Ascending aorta (tissue), 2 donors: ENCODE results near the gene ORC3. TPM values are rescaled to one million over a fixed set of nuclear protein-coding genes. Genes with fewer than 3 reads are reported as not detected.
"Not testable (repeated sequence)": the region's sequence is repeated elsewhere in the genome, so short reads cannot be mapped to it uniquely, and the experiment has no call there.

Source experiments
- DNase-seq, 2 donors: peaks; one replicate each; pipeline ENCODE4 v3.0.0-alpha.2; 2019; ENCODE audit warnings: low spot score in 2 of 2
- H3K27ac ChIP-seq, 2 donors: fragments of 200-600 bp; sonication (generic); one replicate each; pipeline ENCODE4 v1.5.1; 2016 to 2017; ENCODE audit warnings: mild to moderate bottlenecking in 1 of 2
- H3K27me3 ChIP-seq: fragments of 200-600 bp; sonication (generic); one replicate; pipeline ENCODE4 v1.5.1; 2017
- H3K36me3 ChIP-seq, 2 donors: fragments of 200-600 bp; sonication (generic); one replicate each; pipeline ENCODE4 v1.5.1; 2016
- H3K4me1 ChIP-seq, 2 donors: fragments of 200-600 bp; sonication (generic); one replicate each; pipeline ENCODE4 v1.5.1; 2016 to 2017; ENCODE audit warnings: mild to moderate bottlenecking in 1 of 2
- H3K4me3 ChIP-seq, 2 donors: fragments of 200-600 bp; sonication (generic); one replicate each; pipeline ENCODE4 v1.5.1; 2016 to 2017; ENCODE audit warnings: mild to moderate bottlenecking in 1 of 2
- H3K9me3 ChIP-seq, 2 donors: fragments of 200-600 bp; sonication (generic); one replicate each; pipeline ENCODE4 v1.5.1; 2016
- intact Hi-C: fragments of 100-400 bp; cut with DNase I; formaldehyde crosslinking; loops from one replicate; pipeline ENCODE4 v1.15.1; 2023
- total RNA-seq: library from RNA; depleted of rRNA; stranded (reverse); fragments of >200 nt; gene quantifications from one replicate; pipeline ENCODE4 v1.1.0, GENCODE V29; 2016
- TF ChIP-seq, protein P1 (sequence below), 3 experiments: fragments of 200-600 bp in 2 of 3; fragments of 450-650 bp in 1 of 3; sonication (generic) in 2 of 3; IDR thresholded peaks; one replicate each; pipeline ENCODE4 v1.5.1; 2016 to 2019; ENCODE audit warnings: antibody characterized with exemption in 3 of 3, mild to moderate bottlenecking in 1 of 3, moderate library complexity in 1 of 3

The ORC3 gene
- total RNA-seq, 1 donor from 2014 or later, result 12.9 TPM

DNA sequence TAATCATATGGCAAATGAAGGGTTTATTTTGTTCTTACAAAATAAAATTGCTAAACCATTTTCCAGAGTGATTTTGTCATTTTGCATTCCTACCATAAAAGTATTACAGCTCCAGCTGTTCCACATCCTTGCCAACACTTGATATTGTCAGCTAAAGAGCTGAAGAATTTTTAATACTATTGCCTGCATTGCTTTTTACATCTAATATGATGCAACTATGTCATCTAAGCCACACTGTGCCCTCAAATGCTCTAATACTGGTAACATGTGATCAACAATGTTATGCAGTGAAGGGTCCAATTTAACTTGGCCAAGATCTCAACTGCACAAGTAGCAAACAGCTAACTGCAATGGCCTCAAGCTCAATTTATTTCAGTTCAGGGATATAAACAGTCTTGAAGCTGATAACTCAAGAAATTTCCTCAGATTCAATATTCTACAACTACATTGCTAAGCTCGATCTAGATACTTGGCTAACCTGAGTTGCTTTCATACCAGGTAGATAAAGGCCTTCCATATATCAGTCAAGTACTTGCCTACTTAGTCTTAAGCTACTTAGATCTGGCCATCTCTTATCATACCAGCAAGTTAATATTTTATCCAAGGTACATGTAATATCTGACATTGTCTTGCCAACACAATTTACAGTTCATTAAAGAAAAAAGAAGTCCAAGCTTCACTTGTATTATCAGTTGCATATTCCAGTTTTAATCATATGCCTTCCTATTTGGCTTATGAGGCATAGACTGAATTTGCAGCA lies 95.1 kb downstream of the ORC3 start:
- TF ChIP-seq, protein P1, sequence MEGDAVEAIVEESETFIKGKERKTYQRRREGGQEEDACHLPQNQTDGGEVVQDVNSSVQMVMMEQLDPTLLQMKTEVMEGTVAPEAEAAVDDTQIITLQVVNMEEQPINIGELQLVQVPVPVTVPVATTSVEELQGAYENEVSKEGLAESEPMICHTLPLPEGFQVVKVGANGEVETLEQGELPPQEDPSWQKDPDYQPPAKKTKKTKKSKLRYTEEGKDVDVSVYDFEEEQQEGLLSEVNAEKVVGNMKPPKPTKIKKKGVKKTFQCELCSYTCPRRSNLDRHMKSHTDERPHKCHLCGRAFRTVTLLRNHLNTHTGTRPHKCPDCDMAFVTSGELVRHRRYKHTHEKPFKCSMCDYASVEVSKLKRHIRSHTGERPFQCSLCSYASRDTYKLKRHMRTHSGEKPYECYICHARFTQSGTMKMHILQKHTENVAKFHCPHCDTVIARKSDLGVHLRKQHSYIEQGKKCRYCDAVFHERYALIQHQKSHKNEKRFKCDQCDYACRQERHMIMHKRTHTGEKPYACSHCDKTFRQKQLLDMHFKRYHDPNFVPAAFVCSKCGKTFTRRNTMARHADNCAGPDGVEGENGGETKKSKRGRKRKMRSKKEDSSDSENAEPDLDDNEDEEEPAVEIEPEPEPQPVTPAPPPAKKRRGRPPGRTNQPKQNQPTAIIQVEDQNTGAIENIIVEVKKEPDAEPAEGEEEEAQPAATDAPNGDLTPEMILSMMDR (IDR thresholded peaks at IDR 0.05), result no peak
- H3K4me1 ChIP-seq, result peaks cover 0 to 4% of the 10 kb centered on the region in 2 donors
- H3K4me3 ChIP-seq, result no peak overlapping the region
- peaks cover 0 to 5% of the 10 kb centered on the region in 2 donors for H3K36me3 ChIP-seq
- H3K27me3 ChIP-seq, result no peaks in the 10 kb centered on the region
- intact Hi-C loops, result no loop called here
- H3K9me3 ChIP-seq, result no peaks in the 10 kb centered on the region
- no peak overlapping the region for H3K27ac ChIP-seq
- no peak for DNase-seq

- H3K36me3 ChIP-seq, H3K9me3 ChIP-seq, H3K4me1 ChIP-seq, intact Hi-C loops, DNase-seq, H3K4me3 ChIP-seq, H3K27ac ChIP-seq, H3K27me3 ChIP-seq: not testable (repeated sequence)
Observed at GRCh38 chr6:87686636-87687205, 96.8 kb downstream of the ORC3 start.

- intact Hi-C loops, result no loop called here
- no peak overlapping the region for H3K27ac ChIP-seq
- H3K9me3 ChIP-seq, result no peaks in the 10 kb centered on the region
- TF ChIP-seq, protein P1 (IDR thresholded peaks at IDR 0.05), result no peak
- no peaks in the 10 kb centered on the region for H3K27me3 ChIP-seq
- no peaks in the 10 kb centered on the region for H3K36me3 ChIP-seq
- no peak for DNase-seq
- H3K4me1 ChIP-seq, result peaks cover 4 to 13% of the 10 kb centered on the region in 2 donors
- H3K4me3 ChIP-seq, result no peak overlapping the region
Observed at GRCh38 chr6:87687296-87687695, 97.4 kb downstream of the ORC3 start.

GRCh38 chr6:87687893-87688292 lies 98.0 kb downstream of the ORC3 start:
- H3K27me3 ChIP-seq, DNase-seq, H3K36me3 ChIP-seq, H3K27ac ChIP-seq, intact Hi-C loops, H3K9me3 ChIP-seq, H3K4me3 ChIP-seq: not testable (repeated sequence)
- H3K4me1 ChIP-seq, result peaks cover 4 to 13% of the 10 kb centered on the region in 2 donors

DNA sequence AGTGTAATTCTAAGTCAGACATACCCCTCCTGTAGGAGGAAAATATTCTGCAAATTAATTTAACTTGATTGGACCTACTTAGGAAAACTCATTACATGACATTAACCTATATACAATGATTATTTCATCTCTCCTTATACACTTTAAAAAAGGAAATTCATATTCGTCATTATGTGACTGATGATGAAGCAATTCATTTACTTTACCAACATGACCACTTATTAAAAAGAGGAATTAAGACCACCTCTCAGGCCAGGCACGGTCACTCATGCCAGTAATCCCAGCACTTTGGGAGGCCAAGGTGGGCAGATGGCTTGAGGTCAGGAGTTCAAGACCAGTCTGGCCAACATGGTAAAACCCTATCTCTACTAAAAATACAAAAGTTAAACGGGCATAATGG lies 100.5 kb downstream of the ORC3 start:
- peaks cover 4 to 13% of the 10 kb centered on the region in 2 donors for H3K4me1 ChIP-seq
- H3K27ac ChIP-seq, result no peak overlapping the region
- TF ChIP-seq, protein P1 (IDR thresholded peaks at IDR 0.05), result no peak
- intact Hi-C loops, result no loop called here
- H3K9me3 ChIP-seq, result no peaks in the 10 kb centered on the region
- no peaks in the 10 kb centered on the region for H3K36me3 ChIP-seq
- no peak for DNase-seq
- no peaks in the 10 kb centered on the region for H3K27me3 ChIP-seq
- H3K4me3 ChIP-seq, result no peak overlapping the region

- Histone ChIP-seq H3K9me3 (no peaks in the 10 kb centered on the region), H3K4me3 (no peak overlapping the region), H3K36me3 (no peaks in the 10 kb centered on the region), H3K27me3 (no peaks in the 10 kb centered on the region), H3K4me1 (peaks cover 4 to 18% of the 10 kb centered on the region in 2 donors), H3K27ac (peak overlapping the region in 1 of 2 donors; percentile 5)
- TF ChIP-seq, protein P1 (IDR thresholded peaks at IDR 0.05), result no peak
- DNase-seq, result no peak
- intact Hi-C loops, result no loop called here
Observed at GRCh38 chr6:87692086-87692485, 102.2 kb downstream of the ORC3 start.

GRCh38 chr6:87696817-87697216 lies 106.9 kb downstream of the ORC3 start:
- H3K27me3 ChIP-seq, H3K9me3 ChIP-seq, H3K4me3 ChIP-seq, DNase-seq, intact Hi-C loops, H3K27ac ChIP-seq, H3K36me3 ChIP-seq: not testable (repeated sequence)
- H3K4me1 ChIP-seq, result peaks cover 4 to 17% of the 10 kb centered on the region in 2 donors
